IPS-18a (cell line): ENCODE measurements around the gene HOXC4.

Experiments used
- H3K27ac ChIP-seq: one replicate; pipeline ENCODE4 v1.5.1; 2013; ENCODE audit warnings: low read length
- H3K27me3 ChIP-seq: one replicate; pipeline ENCODE4 v1.6.1; 2013; ENCODE audit warnings: mild to moderate bottlenecking, low read length; ENCODE audit not compliant: control insufficient read depth, insufficient read depth
- H3K36me3 ChIP-seq: one replicate; pipeline ENCODE4 v1.6.1; 2013; ENCODE audit warnings: low read depth, low read length; ENCODE audit not compliant: control insufficient read depth
- H3K4me1 ChIP-seq: one replicate; pipeline ENCODE4 v1.6.1; 2013; ENCODE audit warnings: low read depth, low read length; ENCODE audit not compliant: control insufficient read depth
- H3K4me3 ChIP-seq: one replicate; pipeline ENCODE4 v1.5.1; 2013; ENCODE audit warnings: low read length
- H3K9ac ChIP-seq: one replicate; pipeline ENCODE4 v1.6.1; 2013; ENCODE audit warnings: mild to moderate bottlenecking, low read length, moderate library complexity
- H3K9me3 ChIP-seq: one replicate; pipeline ENCODE4 v1.6.1; 2013; ENCODE audit warnings: low read depth, low read length; ENCODE audit not compliant: control insufficient read depth

HOXC4 gene

GRCh38 chr12:54017878-54018467 is 35.7 kb upstream of the HOXC4 start:
- Histone ChIP-seq H3K36me3 (no peaks in the 10 kb centered on the region), H3K27me3 (peaks cover 100% of the 10 kb centered on the region), H3K27ac (no peak overlapping the region), H3K4me1 (peaks cover 4% of the 10 kb centered on the region), H3K9me3 (no peaks in the 10 kb centered on the region), H3K4me3 (peak overlapping the region; percentile 40), H3K9ac (no peak overlapping the region)

GRCh38 chr12:54018468-54018984 is 35.1 kb upstream of the HOXC4 start:
- Histone ChIP-seq H3K36me3 (no peaks in the 10 kb centered on the region), H3K4me1 (peaks cover 4% of the 10 kb centered on the region), H3K27me3 (peaks cover 100% of the 10 kb centered on the region), H3K4me3 (peak overlapping the region; percentile 40), H3K27ac (no peak overlapping the region), H3K9me3 (no peaks in the 10 kb centered on the region), H3K9ac (no peak overlapping the region)

- Histone ChIP-seq H3K4me3 (no peak overlapping the region), H3K27ac (no peak overlapping the region)
Measured at GRCh38 chr12:54019091-54019811, 34.4 kb upstream of the HOXC4 start.

GRCh38 chr12:54019924-54020590 is 33.6 kb upstream of the HOXC4 start:
- Histone ChIP-seq H3K4me3 (no peak overlapping the region), H3K27me3 (peaks cover 100% of the 10 kb centered on the region), H3K27ac (no peak overlapping the region), H3K9me3 (no peaks in the 10 kb centered on the region), H3K4me1 (peaks cover 4% of the 10 kb centered on the region), H3K9ac (peak overlapping the region; percentile 3), H3K36me3 (no peaks in the 10 kb centered on the region)

More at GRCh38 chr12:54019091-54019811, 34.4 kb upstream of the HOXC4 start:
- no peaks in the 10 kb centered on the region for H3K9me3 ChIP-seq
- peaks cover 100% of the 10 kb centered on the region for H3K27me3 ChIP-seq
- no peak overlapping the region for H3K9ac ChIP-seq
- peaks cover 4% of the 10 kb centered on the region for H3K4me1 ChIP-seq
- H3K36me3 ChIP-seq, result no peaks in the 10 kb centered on the region

GRCh38 chr12:54020591-54021405 is 32.8 kb upstream of the HOXC4 start:
- peaks cover 100% of the 10 kb centered on the region for H3K27me3 ChIP-seq
- peaks cover 4% of the 10 kb centered on the region for H3K4me1 ChIP-seq
- H3K4me3 ChIP-seq, result no peak overlapping the region
- no peaks in the 10 kb centered on the region for H3K36me3 ChIP-seq
- no peak overlapping the region for H3K27ac ChIP-seq
- H3K9me3 ChIP-seq, result no peaks in the 10 kb centered on the region
- H3K9ac ChIP-seq, result peak overlapping the region; percentile 3

- Histone ChIP-seq H3K27me3 (peaks cover 100% of the 10 kb centered on the region), H3K4me1 (peaks cover 4% of the 10 kb centered on the region), H3K9me3 (no peaks in the 10 kb centered on the region), H3K9ac (no peak overlapping the region), H3K36me3 (no peaks in the 10 kb centered on the region), H3K4me3 (no peak overlapping the region), H3K27ac (no peak overlapping the region)
Measured at GRCh38 chr12:54021432-54022013, 32.1 kb upstream of the HOXC4 start.

GRCh38 chr12:54022960-54023884 is 30.4 kb upstream of the HOXC4 start:
- Histone ChIP-seq H3K9ac (no peak overlapping the region), H3K27ac (no peak overlapping the region), H3K27me3 (peaks cover 100% of the 10 kb centered on the region), H3K4me1 (no peaks in the 10 kb centered on the region), H3K36me3 (no peaks in the 10 kb centered on the region), H3K4me3 (no peak overlapping the region), H3K9me3 (no peaks in the 10 kb centered on the region)

- H3K27ac ChIP-seq, result no peak overlapping the region
- H3K36me3 ChIP-seq, result no peaks in the 10 kb centered on the region
- H3K4me1 ChIP-seq, result no peaks in the 10 kb centered on the region
- no peaks in the 10 kb centered on the region for H3K9me3 ChIP-seq
- peaks cover 100% of the 10 kb centered on the region for H3K27me3 ChIP-seq
- H3K9ac ChIP-seq, result no peak overlapping the region
- no peak overlapping the region for H3K4me3 ChIP-seq
Measured at GRCh38 chr12:54024127-54024526, 29.5 kb upstream of the HOXC4 start.

- peaks cover 100% of the 10 kb centered on the region for H3K27me3 ChIP-seq
- H3K27ac ChIP-seq, result no peak overlapping the region
- H3K4me1 ChIP-seq, result no peaks in the 10 kb centered on the region
- H3K9ac ChIP-seq, result no peak overlapping the region
- H3K36me3 ChIP-seq, result no peaks in the 10 kb centered on the region
- no peaks in the 10 kb centered on the region for H3K9me3 ChIP-seq
- H3K4me3 ChIP-seq, result no peak overlapping the region
Measured at GRCh38 chr12:54024581-54025305, 28.9 kb upstream of the HOXC4 start.
